Stimulated activated CD8-positive, alpha-beta memory T cell treated with anti-CD3 and anti-CD28 coated beads, Interleukin-4, amount 100 ng/mL, for 1 hour (primary cell): ENCODE results near the gene KRT34.
A peak's percentile ranks its signal among the peaks of the same experiment; 100 is the strongest.
"Not testable (repeated sequence)": the region's sequence is repeated elsewhere in the genome, so short reads cannot be mapped to it uniquely, and the experiment has no call there.

Experiments
- DNase-seq, 2 donors: peaks; one replicate each; pipeline ENCODE4 v3.0.0-alpha.2; 2020; ENCODE audit warnings: low read depth in 2 of 2, low spot score in 1 of 2

Gene KRT34

DNA sequence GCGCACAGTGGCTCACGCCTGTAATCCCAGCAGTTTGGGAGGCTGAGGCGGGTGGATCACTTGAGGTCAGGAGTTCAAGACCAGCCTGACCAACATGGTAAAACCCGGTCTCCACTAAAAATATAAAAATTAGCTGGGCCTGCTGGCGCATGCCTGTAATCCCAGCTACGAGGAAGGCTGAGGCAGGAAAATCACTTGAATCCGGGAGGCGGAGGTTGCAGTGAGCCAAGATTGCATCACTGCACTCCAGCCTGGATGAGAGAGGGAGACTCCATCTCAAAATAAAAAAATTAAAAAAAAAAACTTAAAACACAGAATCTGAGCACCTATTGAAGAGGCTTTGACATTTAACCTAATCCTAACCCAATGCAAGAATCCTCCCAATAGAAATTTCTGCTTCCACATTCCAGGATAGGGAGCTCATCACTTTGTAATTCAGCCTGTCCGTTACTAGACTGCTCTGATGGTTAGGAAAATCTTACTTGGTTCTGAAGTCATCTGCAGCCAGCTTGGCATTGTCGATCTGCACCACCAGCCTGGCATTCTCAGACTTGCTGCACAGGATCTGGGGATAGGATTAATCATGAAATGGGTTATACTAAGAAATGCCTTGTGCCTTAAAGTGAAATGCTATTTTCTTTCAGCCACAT lies 14.6 kb downstream of the KRT34 start:
- no peak for DNase-seq

DNA sequence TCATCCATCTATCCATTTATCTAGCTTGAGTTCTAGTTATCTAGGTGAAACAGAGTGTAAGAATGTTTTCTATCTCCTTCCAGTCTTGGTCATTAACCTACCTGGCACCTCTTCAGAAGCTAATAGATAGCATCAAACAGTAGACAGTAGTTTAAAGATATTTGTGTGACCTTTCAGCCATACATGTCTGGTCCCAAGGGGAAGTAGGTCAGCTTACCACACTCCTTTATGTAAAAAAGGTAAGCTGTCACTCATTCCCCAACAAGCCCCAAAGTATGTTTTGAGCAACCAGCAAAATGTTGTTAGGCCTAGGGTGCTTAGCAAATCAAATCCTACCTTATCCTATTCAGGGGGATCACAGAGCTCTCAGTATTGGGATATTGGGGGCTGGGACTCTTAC lies 16.0 kb downstream of the KRT34 start:
- no peak for DNase-seq

DNA sequence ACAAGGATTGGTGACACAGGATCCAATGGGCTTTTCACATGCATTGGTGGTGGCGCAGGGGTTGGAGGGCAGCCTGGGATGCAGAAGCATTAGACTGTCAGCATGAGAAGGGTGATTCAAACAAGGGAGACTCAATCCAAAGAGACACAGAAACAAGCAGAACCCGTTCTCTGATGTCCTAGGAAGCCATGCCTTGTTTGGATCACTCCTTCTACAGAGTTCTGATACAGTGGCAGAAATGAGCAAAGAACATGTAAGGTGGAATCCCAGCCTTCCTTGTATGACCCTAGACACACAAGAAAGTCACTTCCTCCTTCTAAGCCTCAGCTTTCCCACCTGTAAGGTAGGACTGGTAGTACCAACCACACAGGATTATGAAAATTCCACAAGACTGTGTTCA lies 18.2 kb downstream of the KRT34 start:
- no peak for DNase-seq

DNA sequence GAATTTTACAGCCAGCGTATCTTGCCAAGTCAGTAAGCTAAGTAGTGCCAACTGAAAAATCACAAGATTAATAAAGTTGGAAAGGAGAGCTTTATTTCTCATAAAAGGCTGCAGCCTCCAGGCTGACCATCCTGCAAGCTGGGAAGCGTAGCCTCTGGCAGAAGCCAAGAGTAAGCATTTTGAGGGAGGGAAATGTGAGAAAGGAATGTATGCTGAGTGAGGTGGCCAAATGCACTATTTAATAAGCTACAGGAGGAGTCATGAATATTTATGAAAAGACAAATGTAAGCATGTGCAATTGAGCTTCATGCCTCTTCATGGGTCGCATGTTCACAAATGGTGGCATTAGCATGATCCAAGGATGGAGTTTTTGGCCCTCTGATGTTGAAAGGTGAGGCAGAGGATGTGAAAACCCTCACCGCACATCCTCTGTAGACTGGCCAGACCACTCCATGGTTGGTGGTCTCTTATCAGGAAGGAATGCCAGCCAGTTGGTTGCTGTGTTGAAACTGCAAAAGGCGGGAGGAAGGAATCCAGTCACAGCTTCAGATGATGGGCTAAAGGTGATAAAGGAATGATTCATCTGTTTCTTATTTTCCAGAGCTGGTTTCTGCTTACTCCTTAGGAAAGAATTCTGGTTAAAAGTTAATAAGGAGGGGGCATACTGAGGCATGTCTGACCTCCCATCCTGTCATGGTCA lies 21.7 kb downstream of the KRT34 start:
- no peak for DNase-seq

DNA sequence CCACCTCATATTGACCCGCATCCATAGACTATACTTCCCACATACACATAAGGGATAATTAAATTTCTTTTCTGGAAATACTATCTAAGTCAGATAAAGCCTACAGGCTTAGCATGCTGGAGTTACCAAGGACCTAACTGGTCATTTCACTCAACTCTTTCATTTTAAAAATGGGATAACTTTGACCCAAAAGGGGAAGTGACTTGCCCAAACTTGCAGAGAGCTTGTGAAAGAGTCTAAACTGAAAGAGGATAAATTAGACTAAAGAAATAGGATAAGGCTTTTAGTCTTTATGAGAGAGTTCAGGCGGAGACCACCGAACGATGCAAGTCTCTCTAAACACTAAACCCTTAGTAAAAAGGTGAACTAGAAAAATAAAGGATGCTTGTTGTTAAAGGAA lies 27.6 kb downstream of the KRT34 start:
- no peak for DNase-seq

DNA sequence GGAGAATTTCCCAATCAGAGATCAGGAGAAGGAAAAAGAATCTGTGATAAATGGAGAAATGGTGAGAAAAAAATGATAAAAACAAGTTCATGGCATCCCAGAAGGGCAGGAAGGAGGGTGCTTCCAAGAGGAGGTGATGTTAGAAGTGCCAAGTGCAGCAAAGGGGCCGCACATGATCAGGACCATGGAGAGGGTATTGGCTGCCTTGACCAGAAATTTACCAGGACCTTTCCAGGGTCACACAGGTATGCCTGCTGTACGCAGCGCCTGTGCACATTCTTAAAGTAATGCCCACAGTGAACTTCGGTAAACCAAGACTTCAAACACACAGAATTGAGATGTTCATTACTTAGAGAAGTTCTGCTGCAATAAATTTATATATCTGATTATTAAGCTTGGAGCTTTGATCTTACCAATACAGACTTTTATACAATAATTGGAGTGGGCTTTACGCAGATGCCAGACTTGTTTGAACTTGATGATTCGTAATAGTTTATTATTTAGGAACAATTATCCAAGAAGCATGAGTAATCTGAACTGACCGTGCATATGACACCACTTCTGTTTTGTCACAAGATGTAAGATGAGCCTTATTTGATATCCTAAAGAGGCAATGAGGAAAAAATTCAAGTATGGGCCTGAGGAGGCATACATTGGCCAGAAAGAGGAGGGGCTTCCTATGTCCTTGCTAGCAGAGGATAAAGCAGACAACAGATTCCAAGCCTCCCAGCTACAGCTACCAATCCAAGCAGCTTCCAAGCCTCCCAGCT lies 29.3 kb downstream of the KRT34 start:
- no peak for DNase-seq

DNA sequence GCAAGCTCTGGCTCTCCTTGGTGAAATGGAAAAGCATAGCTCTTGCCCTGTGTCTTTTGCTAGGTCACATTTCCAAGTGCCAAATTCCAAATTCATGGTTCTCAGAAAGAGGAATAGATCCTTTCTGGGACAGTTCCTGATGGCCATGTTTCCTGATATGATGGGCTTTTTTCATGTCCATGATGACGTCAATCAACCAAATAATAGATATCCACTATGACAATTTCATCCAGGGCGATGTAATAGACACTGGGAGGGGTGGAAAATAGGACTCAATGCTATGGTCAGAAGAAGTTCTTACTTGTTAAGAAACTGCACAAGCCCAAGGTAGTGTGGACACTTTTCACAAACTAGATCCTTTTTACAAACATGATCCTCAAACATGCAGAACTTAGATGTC lies 30.9 kb downstream of the KRT34 start:
- DNase-seq = no peak

DNA sequence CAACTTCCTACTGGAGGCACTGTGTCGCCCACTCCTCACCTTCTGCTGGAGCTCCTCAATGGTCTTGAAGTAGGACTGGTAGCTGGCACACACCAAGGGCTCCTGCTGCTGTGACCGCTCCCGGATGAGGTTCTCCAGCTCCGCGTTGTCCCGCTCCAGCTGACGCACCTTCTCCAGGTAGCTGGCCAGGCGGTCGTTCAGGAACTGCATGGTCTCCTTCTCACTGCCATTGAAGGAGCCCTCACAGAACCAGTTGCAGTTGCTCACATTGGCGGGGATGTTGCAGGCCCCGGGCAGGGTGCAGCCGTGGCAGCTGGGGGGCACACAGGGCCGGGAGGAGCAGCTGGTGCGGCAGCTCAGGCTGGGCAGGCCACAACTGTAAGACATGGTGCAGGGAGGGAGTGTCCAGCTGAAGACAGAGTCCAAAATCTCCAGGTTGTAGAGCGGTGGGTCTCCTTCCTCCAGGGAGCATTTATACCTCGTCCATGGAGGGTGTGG lies 31.7 kb downstream of the KRT34 start, which contains the start of gene KRT33A:
TSS of gene KRT33A (minus strand) at position 448 of the 498 bp plus-strand sequence. CDS start at position 387, 61 bp downstream.
- DNase-seq = not testable (repeated sequence)

DNA sequence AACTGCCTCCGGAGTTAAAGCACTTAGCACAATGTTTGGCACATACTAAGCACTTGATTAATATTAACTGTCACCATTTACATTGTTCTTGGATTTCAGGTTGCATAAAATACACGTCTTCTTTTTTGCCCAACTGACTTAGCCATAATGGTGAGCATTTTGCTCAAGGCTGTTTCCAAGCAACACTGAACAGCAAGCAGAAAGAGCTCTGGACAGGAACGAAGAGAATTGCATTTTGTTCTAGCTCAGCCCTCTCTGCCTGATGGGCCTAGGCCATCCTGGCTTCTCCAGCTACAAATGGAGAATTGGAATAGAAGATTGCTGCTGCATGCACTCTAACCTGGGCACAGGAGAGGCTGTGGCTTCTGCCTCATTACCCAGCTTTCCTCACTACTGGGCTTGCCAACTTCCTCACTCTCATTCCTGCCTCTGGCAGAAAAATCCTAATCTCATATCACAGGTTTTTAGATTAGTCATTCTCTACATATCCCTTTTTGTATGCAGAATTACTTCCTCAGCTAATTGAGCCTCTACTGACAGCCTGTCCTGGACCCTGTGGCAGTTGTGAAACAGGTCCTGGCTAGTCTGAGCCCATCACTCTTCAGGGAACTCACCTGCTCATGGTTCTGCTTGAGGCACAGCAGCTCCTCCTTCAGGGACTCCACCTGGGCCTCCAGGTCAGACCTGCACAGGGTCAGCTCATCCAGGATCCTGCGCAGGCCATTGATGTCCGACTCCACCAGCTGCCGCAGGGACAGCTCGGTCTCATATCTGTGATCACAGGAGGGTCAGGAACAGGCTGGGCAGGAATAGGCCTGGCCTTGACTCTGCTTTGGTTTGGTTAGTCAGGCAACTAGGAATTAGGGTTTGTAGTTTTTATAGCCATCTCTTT lies 34.0 kb downstream of the KRT34 start:
- no peak for DNase-seq

DNA sequence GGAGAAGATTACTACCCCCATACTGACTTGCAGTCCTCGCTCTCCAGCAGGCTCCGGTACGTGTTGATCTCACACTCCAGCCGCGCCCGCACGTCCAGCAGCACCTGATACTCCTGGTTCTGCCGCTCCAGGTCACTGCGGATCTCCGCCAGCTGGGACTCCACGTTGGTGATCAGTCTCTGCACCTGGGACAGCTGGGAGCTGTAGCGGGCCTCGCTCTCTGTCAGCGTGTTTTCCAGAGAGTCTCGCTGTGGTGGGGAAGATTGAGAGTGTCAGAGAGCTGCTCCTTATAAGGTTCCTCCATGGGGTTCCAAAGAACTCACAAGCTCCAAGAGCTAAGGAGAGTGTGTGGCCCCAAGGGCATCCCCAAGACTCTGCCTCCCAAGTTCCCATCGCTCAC lies 35.7 kb downstream of the KRT34 start:
- DNase-seq = not testable (repeated sequence)

DNA sequence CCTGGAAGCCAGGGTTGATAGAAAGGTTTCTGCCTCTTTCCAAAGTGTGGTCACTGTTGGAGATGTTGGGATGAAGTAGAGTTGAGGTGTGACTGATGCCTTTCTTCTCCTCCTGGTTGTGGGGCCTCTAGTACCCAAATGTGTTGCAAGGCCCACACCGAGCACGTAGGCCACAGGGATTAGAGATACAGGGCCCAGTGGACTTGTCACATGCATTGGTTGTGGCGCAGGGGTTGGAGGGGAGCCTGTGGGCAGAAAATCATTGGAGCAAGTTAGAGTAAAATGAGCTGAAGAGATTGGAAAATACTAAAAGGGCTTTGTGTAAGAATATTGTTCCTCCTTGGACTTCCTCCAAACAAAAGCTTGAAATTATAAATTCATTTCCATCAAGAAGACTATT lies 36.1 kb downstream of the KRT34 start:
- DNase-seq = no peak

DNA sequence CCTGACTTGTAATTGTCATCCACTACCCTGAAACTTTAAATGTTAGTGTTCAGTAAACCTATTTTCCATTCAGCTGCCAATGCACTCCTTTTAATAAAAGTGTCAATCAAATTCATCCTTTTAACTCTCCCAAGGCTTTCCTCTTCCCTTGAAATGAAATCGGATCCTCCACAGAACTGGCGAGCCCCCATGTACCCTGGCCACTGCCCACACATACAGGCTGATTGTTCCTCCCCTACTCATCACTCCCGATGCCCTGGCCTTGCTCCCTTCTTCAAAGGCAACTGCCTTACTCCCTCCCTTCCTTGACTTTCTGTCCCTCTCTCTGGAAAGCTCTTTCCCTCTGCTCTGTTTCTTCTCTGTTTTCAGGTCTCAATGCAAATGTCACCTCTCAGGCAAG lies 39.1 kb downstream of the KRT34 start:
- no peak for DNase-seq

DNA sequence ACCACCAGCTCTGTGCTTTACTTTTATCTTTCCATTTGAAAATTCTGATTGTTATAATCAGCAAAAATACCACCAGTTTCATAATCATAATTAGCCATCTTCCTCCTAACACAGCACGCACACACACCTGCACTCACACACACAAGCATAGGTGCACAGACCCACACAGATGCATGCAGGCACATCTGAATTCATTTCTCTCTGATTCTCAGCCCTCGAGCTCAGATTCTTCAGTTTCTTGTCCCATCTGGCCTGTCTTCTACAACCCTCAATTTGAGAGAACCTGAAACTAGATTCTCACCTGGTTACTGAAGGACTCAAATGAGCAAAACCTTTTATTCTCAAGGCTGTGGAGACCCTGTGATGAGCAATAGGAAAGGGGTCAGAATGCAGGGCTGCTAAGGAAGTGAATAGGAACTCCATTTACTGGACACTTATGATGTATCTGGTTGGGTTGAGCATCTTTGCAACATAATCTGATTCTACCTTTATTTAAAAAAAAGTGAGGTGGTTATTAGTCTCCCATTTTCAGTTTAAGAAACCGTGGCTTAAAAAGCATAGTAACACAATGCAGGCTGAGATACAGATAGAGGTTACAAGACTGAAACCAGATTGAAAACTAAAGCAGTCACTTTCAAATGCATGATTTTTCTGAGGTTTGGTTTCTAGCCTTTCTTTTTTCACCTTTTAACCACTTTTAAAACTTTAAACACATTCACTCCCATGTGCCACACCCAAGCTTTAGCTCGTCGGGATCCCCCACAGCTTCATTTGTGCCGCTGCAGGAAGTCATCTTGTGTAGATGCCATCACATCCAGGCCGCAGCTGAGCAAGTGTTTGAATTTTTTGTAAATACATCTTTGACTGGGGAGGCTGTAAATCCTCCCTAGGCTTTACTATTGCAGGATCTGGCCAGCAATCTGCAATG lies 40.9 kb downstream of the KRT34 start:
- peak in 1 of 2 donors; percentile 13 for DNase-seq

DNA sequence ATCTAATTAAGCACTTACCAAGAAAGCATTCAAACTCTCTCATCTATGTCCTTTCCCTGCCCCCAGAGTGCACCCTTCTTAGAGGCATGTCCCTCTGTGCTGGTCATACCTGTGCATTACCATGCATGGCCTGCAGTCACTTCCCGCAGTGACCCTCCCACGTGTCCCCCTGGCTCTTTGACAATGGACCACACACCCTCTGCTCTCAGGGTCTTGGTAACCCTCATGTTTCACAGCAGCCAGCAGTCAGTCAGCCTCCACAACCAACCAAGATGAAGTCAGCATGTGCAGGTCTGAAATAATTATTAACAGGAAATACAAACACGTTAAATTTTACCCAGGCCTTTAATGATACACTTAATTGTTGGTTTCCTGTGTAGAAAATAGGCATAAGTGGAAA lies 41.6 kb downstream of the KRT34 start:
- no peak for DNase-seq

DNA sequence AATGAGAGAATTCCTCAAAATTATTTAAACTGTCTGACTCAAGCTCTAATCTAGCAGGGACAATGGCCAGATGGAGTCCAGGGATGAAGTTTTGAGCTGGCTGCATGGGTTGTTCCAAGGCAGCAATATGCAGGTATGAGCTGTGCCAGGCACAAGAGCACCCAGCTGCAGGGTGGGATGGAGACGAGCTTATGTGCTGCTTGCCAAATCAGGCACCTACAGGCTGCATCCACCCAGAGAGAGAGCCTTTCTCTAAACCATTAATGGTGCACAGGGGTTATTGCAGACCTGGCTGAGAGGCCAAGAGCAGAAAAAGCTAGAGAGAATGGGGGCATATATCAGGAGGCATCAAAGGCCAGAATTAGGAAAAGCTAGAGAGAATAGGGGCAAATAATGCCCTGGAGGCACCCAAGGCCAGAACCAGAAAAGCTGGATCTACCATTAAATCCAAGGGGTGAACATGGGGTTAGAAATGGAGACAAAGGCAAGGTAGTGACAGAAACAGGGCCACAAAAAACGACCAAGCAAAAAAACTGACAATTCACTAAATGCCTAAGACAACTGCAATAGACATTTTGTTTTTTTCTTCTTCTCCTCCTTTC lies 42.4 kb downstream of the KRT34 start:
- DNase-seq = no peak

DNA sequence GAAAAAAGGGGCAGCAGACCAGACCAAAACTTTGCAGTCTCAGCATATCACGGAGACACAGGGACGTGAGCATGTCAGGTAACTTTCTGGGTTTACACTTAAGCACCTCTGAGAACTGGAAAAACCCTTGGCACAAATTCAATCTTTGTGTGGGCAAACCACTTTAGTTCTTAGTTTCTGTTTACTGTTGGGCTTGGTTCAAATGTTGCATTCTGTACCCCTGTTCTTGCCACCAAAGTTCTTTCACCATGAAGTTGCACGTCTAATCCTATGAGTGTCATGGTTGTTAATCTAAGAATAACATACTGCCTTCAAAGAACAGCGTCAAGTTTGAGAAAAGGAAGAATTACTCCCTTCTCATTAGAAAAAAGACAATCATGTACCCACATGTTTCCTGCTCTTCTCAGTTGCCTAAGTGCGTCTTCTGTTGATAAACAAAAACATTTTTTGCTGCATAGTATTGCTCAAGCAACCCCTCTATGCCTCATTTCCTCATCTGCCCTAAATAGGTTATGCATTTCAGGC lies 43.1 kb downstream of the KRT34 start:
- DNase-seq = no peak

DNA sequence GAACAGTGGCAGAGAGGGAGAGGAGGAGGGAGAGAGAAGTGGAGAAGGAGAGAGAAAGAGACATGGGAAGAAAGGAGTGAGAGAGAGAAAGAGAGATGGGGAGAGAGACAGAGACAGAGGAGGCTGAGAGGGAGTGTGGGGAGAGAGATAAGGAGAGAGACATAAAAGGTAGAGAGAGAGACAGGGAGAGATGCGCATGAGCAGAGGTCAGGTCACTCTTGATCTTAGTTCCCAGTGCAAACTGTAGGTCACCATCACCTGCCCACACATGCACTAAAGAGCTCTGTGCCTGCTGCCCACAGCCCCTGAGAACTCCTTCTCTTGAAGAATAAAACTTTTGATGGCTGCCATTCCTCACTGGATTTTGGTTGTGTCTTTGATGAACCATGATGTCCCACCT lies 46.4 kb downstream of the KRT34 start:
- DNase-seq = no peak

DNA sequence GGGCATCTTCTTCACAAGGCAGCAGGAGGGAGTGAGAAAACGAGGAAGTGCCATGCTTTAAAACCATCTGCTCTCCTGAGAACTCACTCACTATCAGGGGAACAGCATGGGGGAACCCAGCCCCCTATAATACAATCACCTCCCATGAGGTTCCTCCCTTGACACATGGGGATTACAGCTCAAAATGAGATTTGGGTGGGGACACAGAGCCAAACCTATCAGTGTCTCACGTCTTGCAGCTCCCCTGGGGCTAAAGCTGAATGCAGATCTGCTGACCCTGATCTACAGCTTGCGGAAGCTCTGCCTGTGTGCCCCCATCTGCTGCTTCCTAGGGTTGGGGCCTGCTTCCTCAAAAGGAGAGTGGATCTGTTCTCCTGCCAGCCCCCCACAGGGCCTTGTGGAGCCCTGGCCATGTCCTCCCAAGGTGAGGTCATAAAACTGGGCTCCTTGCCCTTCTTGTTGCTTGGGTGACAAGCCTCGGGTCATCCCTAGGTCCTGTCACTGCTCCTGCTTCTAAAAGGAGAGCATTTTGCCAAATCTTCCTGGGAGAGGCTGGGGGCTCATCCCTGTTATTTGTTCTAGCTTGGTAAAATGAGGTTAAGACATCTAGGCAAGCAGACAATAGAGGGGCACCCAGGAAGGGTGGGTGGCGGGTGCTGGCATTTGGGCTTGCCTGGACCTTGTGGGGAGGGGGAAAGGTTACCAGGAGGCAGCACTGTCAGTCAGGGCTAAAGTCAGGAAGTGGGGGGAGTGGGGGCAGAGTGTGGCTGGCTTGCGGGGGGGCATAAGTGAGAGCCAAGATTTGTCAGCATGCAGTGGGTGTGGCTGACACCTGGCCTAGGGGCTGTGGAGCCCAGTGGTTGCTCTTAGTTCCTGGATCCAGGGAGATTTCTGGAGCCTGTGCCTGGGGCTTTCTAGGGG lies 47.5 kb downstream of the KRT34 start:
- no peak for DNase-seq
